Activated effector memory CD4-positive, alpha-beta T cell treated with Interleukin-2 at 50 U/mL for 16 hours (primary cell): ENCODE measurements around the gene KIF2C.

ENCODE experiments used
- DNase-seq: peaks from one replicate; pipeline ENCODE4 v3.0.0-alpha.2; 2020

Gene KIF2C

GRCh38 chr1:44817307-44817706 lies 77.7 kb downstream of the KIF2C start:
- no peak for DNase-seq
